ENCODE data around the gene SP3. TPM values are rescaled to one million over a fixed set of nuclear protein-coding genes. Genes with fewer than 3 reads are reported as not detected.

The SP3 gene
- total RNA-seq, 1 donor from 2014 or later: 72.3 TPM

- DNase-seq (ENCODE audit: low spot score): no peak
Measured at GRCh38 chr2:173858291-173858731, 106.9 kb downstream of the SP3 start.

All from mesenteric fat pad (tissue), 1 donor.